Fibroblast of lung (primary cell): ENCODE measurements around the gene TKT.

Experiments
- CTCF ChIP-seq, 2 donors: IDR thresholded peaks in 1 of 2; conservative IDR thresholded peaks in 1 of 2; 1 replicate in 1 of 2; 2 replicates in 1 of 2; pipeline ENCODE4 v1.5.1; 2011 to 2012; ENCODE audit warnings: low read length in 2 of 2, control low read depth in 1 of 2, inconsistent platforms in 1 of 2, low read depth in 1 of 2, mild to moderate bottlenecking in 1 of 2
- EZH2 ChIP-seq: IDR thresholded peaks from 2 replicates; pipeline ENCODE4 v1.5.1; 2012; ENCODE audit warnings: low read length, control low read depth, mild to moderate bottlenecking; ENCODE audit errors: missing control alignments

DNA sequence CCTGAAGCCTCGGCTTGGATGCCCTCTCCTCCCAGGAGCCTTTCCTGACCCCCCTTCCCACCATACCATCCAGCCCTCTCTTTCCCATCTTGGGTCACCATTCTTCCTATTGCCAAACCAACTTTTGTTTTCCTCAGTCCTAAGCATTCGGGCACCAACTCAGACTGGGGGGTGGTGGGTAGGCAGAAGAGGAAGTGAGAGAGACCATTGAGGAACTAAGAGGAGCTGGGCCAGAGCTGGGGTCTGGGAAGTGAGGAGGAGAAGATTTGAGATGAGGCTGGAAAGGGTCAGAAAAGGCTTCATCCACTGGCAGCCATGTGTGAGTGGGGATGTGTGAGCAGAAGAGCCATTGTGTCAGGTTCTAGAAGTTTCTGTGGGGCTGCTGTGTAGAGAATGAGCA lies 37.7 kb downstream of the TKT start:
- TF ChIP-seq CTCF (conservative IDR thresholded peaks at IDR 0.05 in 1 of 2, IDR thresholded peaks at IDR 0.05 in 1 of 2; ENCODE audit: low read depth in 1 of 2, low read length in 2 of 2), result no peak
- TF ChIP-seq EZH2, result no peak
